Measurements from ENCODE around the gene SMC3.
A peak's percentile ranks its signal among the peaks of the same experiment; 100 is the strongest.
"Not testable (repeated sequence)": the region's sequence is repeated elsewhere in the genome, so short reads cannot be mapped to it uniquely, and the experiment has no call there.

SMC3 gene

DNA sequence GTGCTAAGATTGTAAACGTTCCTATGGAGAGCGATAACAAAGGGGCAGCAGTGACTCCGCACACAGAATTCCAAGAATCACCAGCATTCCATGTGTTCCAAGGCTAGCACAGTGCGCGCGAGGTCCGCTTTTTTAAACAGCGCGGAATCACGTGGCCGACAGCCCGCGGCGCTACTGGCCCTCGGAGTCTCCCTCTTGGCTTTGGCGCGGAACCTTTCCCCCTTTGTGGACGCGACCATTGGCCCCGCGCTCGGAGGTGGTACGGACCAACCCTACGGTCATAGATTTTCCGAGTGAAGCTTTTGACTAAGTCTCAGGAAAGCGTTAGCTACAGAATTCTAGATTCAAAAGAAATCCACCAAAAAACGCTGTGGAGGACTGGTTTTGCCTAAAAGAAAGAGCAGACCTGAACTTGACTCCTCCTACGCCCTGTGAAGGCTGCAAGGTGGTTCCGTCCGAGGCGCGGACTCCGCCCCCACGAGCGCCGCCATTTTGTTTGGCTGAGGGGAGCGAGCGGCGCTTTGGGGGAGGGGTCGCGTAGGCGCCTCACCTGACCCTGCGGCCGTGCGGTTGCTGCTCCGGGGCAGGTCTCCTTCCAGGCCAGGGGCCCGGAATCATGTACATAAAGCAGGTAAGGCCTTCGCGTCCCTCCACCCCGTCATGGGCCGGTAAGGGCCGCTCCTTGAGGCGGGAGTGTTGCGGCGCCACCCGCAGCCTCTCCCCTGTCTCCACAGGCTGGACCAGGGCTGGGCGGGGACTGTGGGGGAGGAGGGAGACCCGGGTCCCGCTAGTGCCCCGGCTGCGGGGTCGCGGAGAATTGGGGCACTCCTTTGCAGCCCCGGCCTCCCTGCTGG, at the start of gene SMC3:
SMC3 (plus strand) TSS at position 495 of the 854 bp plus-strand sequence; CDS start at position 617, 122 bp downstream.
- DNase-seq (ENCODE audit: low read depth) = peak; percentile 86

DNA sequence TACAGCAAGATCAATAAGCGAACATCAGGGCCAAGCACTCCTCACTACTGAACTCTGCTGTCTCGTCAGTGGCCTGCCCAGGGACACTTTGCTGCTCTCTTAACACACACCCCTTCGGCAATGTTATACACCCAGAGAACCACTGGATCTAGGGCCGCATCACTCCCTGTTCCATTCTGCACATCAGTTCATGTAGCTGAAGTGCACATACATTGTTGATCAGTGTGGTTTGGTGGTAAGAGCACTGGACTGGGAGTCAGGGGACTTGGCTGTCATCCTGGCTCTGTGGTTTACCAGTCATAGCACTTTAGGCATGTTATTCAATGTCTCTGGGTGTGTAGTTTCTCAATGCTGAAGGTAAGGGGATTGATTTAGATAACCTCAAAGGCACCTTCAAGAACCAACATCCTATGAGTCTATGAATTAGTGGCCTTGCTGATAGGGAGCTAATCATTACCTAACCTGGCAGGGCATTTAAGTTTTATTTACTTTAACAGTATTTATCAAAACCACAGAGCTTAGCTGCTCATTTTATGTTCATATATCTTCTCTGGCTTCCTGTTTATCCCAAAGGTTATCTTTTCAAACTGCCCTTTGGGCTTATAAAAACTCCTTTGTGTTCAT, 45.0 kb upstream of the SMC3 start:
- no peak for DNase-seq (ENCODE audit: low read depth)

DNA sequence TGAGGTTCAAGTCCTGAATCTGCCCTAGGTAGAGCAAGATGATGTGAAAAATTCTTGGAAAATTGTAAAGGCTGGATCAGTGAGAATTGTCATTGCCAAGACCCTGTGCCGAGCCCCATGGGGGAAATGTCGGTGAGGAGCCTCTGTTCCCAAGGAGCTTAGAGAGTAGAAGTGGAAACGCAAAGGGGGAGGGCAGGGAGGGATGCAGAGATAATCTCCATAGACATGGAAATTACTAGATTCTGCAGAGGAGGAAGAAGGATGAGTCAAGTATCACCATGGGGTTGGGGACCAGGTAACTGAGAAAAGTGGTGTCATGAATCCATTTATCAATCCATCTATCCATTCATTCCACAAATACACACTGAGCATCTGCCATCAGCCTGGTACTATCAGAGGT, 43.8 kb upstream of the SMC3 start:
- DNase-seq (ENCODE audit: low read depth) = no peak

DNA sequence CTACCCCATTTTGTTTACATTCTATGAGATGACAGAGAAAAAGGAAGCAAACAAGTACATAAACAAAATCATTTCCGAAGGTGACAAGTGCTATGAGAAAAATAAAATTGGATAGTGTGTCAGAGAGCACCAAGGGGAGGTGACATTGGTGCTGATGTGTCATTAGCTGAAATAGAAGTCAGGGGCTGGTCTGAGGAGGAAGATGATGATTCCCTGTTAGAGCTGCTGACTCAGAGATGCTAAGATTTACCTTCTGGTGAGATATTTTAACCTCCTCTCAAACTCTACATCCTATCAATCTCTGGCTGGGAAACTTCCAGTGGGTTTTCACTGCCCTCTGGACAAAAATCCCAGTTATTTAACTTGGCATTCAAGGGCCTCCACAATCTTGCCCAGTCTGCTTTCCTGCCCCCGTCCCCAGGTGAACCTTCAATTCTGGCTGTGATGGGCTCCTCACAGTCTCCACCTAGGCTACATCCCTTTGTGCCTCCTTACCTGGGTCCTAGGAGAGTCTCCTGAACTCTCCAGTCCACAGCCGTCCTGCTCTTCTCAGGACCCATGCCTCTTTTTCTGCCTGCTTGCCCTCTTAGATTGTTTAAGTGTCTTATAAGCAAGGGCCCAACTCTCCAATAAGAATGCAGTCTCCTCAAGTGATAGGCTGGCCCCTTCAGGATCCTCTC, 43.2 kb upstream of the SMC3 start:
- no peak for DNase-seq (ENCODE audit: low read depth)

DNA sequence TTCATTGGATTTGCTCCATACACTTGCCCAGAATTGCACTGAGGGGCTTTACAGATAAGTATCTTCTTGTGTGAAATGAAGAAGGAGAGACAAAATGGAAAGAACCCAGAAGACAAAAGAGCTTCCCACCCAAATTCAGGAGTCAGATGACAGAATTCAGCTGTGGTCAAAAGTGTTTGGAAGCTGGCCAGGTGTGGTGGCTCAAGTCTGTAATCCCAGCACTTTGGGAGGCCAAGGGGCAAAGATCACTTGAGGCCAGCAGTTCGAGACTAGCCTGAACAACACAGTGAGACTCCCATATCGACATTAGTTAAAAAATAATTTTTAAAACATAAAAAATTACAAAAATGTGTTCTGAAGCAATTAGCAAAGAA, 42.6 kb upstream of the SMC3 start:
- no peak for DNase-seq (ENCODE audit: low read depth)

DNA sequence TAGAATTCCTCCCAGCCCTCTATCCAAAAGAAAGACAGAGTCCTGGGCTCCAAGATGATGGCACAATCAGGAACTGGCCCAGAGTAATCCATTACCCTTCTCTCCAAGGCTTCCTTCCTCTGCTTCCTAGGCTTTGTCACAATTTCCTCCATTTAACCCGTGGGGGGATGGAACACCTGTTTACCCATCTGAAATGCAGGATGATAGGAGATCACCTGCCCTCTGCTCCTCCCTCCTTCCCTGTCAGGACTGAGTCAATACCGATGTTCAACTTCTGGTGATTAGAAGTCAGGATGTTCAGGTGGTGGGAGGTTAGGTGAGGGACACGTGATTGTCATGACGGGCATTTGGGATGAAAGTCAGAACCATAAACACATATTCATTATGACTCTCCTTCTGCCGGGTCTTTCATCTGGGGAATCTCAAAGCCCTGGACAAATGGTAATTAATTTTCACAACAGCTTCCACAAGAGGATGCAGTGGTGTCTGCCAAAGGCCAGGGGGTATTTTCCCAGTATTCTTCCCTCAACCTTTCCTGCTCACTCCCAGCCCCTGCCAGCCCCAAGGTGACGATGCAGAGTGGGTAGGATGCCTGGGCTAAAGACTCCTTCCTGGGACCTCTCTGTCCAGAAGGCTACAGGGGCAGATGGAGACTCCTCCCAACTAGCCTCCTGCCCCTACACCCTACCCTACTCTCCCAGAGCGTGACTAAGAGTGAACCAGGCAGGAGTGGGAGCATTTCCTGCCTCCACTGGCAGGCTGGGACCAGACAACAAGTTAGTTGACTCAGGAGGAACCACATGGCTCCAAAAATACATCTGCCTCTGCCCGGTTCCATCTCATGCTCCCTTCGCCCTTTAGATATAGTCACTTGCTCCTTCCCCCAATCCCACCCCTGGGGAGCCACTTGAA, 41.9 kb upstream of the SMC3 start:
- no peak for DNase-seq (ENCODE audit: low read depth)

DNA sequence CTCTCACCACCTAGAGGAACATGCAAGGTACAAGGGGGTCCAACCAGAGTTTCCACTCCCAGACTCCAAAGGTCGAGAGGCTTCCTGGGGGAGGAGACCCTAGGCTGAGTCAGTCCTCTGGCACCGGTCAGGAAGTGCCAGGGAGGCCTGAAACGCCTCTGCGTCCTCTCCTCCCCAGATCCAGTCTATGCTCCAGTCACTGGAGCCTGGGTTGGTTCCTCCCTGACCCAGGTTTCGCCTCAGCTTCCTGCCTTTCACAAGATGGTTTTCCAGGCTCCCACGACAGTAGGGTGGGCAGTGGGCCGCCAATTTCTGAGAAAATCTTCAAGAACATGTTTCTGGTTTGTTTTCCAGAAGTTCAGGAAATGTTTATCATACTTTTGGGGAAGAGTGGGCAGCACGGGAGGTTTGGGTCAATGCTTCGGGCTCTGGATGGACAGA, 39.7 kb upstream of the SMC3 start:
- DNase-seq (ENCODE audit: low read depth) = no peak

DNA sequence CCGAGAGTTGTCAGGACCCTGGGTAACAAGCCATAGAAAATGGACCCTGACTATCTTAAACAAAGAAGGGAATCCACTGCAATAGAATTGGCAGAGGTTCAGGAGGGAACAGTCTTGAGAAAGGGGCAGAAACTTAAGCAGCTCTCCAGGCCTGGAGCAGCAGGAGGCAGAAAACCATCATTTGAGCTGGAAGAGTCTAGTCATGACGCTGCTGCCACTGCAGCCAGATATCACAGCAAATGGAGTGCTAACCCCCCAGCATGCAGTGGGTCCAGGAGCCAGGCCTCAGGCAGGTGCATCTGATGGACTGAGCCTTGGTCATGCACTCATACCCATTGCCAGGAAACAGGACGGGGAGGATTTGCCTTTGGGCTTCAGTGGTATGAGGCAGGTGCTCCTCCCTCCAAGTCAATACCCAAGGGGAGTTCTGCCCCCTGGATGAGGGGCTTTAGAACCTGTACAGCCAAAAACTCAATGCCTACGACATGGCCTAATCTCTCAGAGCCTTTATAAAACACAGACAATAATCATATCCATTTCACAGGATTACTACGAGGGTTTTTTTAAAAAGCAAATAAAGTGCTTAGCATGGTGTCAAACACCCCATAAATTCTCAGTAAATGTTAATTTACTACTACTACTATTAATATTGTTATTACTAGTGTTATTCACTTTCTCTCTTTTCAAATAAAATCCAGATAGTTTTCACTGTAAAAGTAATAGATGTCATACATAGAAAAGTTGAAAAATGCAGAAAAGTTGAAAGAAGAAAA, 39.1 kb upstream of the SMC3 start:
- no peak for DNase-seq (ENCODE audit: low read depth)

DNA sequence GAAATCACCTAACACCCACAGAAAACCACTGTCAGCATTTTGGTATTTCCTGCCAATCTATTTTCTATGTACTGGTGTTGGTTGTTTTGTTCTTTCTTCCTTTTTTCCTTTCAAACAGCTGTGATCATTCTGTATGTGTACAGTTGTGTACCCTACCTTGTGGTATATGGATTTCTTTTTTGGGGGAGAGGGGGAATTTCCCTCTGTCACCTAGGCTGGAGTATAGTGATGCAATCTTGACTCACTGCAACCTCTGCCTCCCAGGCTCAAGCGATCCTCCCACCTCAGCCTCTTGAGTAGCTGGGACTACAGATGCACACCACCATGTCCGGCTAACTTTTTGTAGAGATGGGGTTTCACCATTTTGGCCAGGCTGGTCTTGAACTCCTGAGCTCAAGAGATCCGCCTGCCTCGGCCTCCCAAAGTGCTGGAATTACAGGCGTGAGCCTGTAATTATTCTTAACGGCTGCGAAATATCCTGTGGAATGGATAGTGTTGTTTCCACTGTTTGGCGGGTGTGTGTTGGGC, 38.4 kb upstream of the SMC3 start:
- DNase-seq (ENCODE audit: low read depth) = not testable (repeated sequence)

DNA sequence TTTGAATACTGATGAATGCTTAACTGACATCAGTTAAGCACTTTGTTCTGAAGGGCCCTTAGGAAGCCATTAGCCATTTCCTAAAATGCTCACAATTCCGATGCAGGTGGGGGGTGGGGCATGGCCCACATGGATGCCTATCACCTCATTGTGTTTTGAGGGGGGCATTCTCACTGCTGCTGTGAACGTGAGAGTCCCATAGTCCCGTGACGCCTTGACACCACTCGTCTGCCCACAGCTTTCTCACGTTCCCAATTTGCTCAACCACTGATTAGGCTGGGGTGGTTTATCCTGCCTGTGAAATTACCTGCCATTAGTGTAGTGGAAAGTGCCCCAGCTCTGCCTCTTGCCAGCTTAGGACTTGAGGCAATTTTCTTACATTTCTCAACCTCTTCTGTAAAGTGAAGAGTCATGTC, 37.9 kb upstream of the SMC3 start:
- no peak for DNase-seq (ENCODE audit: low read depth)

DNA sequence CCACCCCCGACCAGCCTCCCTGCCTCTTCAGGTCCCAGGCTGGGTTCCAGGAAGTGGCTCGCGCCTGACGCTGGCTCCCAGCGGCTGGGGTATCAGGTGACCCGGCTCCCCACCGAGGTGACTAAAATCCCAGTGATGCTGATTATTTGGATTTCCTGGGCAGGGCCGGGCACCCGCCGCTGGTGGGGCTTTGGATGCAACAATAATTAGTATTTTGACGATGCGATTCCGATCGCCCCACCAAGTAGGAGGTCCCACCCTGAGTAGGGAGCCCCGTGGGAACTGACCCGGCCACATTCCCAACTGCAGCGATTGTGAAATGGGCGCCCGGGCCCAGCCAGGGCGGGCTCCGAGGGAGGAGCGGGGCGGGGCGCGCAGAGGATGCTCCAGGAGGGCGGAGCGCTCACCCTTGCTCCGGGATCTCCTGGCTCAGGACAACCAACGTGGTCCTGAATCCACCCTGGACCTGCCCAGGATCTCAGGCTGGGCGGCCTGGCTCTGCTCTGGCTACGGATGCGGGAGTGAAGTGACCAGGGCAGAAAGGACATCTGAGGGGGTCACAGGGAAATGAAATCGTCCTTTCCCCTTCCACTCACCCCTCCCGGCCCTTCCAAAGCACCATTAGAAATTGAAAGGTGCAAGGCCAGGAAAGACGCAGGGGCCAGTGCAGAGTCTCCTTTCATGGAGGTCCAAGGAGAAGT, 37.2 kb upstream of the SMC3 start:
- no peak for DNase-seq (ENCODE audit: low read depth)

DNA sequence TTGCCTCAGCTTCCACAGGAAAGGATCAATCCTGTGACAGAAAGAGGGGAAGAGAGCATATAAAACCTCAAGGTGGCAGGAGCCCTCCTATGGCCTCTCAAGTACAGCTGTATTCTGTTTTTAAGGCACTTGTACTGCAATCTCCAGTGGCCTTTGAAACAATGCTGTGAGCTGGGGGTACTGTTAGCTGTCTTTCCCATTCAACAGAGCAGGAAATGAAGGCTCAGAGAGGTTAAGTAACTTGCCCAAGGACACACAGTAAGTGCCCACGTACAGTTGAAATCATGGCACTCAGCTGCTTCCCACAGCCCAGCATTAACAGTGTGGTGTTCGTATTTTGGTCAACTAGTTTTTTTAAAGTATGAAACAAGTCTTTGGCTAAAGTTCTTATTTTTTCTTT, 35.8 kb upstream of the SMC3 start:
- DNase-seq (ENCODE audit: low read depth) = no peak

DNA sequence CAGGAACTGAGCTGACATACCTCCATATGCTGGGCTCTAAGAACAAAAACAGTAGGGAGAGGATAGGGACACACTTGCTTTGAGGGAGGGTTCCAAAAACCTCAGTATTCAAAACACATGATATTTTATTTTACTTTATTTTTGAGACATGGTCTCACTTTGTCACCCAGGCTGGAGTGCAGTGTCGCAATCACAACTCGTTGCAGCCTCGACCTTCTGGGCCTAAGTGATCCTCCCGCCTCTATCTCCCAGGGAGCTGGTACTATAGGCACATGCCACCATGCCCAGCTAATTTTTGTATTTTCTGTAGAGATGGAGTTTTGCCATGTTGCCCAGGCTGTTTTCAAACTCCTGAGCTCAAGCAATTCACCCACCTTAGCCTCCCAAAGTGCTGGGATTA, 34.9 kb upstream of the SMC3 start:
- not testable (repeated sequence) for DNase-seq (ENCODE audit: low read depth)

DNA sequence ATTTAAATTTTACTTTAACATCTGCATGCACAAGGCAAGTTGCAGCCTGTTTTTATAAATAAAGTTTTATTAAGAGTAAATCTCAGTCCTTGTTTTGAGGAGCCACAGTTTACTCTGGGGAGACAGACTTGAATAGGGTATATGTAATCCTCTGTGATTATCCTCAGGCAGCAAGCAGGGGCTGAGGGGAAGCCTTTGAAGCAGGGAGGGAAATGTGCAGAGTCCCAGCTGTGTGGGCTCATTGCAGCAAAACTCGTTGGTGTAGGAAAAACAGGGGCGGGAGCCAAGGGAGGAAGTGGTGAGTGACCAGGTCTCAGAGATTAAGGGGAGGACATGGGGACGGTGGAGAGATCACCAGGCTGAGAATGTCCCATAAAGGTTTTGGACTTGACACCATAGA, 34.3 kb upstream of the SMC3 start:
- DNase-seq (ENCODE audit: low read depth) = no peak

DNA sequence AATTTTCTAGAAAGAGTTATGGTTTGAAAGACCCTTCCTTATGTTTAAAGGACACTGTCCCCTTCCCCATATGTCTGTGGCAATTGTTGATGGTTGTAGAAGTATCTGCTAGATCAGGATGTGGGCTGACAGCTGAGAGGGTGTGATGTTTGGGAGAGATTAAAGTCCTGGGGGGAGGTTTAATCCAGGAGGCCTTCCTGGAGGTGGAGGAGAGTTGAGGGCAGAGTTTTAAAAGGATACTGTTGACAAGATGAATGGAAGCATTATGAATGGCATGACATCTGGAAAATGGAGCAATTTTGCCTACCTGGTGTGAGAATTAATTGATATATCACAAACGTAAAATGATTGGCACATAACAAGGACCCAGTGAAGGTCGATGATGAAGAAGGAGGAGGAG, 32.9 kb upstream of the SMC3 start:
- no peak for DNase-seq (ENCODE audit: low read depth)

DNA sequence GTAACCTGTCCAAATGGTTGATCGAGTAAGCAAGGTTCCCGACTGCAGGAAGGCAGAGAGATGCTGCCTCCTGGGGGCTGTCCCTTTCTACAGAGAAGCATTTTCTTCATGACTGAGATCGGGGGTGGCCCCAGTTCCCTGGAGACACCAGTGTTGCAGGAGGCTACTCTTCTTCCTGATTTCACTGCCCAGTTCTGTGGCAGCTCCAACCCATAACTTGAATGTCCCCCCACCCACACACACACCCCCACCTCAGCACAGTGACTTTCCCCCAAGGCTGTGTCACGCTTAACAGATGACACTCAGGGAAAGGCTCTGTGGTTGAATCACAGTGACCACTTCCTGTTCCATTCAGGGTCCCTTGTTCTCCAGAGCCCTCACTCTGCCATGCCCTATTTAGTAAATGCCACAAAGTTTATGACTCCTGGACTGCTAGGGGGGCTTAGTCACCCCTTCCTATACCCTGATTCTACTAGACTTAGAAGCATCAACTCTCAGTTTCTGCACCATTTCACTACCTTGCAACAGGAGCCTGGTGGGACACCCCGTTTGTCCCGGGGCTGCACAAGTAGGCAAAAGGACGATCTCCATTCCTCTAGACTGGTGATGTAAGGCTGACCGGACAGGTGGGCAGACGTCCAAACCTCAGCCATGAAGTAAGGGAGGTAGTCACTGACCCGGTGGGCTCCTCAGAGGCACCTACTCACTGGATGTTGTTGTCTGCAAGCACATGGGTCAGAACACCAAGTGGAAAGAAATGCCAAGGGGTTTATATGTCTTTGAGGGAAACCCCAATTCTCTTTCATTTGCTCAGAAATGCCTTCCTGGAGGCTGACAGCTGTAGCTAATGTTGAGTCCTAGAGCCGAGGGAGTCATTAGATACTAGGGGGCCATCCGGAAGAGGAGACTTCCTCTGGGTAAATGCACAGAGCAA, 31.3 kb upstream of the SMC3 start:
- DNase-seq (ENCODE audit: low read depth) = peak; percentile 65

DNA sequence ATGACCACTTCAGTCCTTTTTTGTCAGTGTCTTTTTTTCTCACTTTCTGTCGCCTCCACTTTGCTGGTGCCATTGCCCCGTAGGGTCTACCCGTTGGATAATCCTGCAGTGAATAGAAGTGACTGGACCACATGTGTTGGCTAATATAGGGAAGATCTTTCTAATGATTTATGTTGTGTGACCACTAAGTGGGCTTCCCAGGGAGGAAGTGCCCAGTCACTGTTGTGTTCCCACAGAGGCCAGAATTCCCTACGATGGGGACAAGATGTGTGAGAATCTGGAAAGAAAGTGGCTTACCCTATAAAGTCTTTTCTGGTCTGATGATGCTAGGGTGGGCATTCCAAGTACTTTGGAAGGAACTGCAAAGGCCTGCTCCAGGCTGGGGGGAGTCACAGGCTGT, 28.4 kb upstream of the SMC3 start:
- no peak for DNase-seq (ENCODE audit: low read depth)

DNA sequence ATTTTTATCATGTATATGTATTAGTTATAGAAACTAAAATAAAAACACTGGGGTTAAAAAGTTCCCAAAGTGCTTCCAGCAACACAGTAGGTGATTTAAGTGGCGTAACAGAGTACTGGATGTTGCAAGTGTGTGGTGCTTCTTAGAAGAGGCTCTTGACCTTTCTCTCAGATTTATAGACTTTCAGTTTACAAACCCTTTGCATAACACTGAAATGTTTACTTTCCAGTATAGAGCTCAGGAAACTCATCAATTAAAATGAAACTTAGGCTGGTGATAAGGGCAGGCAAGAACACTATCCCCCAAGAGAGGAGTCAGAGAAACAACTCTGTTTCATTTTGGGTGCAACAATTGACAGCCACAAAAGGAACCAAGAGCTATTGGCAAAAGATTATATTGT, 27.5 kb upstream of the SMC3 start:
- DNase-seq (ENCODE audit: low read depth) = no peak

DNA sequence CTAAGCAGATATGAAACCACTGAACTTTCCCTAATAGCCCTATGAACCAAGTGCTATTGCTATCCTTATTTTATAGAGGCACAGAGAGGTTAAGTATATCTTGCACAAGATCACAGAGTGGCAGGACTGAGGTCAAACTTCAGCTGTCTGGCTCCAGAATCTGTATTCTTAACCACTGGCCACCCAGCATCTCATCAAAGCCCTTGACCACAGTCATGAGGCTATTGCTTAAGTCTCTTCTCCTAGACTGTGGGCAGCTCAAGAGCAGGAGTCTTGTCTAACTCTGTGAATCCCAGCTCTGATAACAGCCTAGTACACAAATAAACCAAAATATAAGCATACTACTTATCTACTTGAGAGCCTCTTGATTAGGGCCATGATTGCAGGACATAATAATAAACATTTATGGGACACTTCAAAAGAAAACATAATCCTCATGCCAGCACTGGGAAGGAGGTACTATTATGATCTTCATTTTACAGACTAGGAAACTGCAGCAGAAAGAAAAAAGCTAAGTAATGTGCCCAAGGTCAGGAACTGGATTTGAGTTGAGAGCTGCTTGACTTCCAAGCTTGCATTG, 22.4 kb upstream of the SMC3 start:
- no peak for DNase-seq (ENCODE audit: low read depth)
